Stimulated activated CD4-positive, alpha-beta T cell treated with anti-CD3 and anti-CD28 coated beads, Interleukin-1b, Interleukin-23, amount 100 ng/mL, for 1 hour (primary cell): ENCODE measurements around the gene TRANK1.

Source experiments
- DNase-seq, 2 donors: peaks; one replicate each; pipeline ENCODE4 v3.0.0-alpha.2; 2020; ENCODE audit warnings: low read depth in 2 of 2

The TRANK1 gene

DNA sequence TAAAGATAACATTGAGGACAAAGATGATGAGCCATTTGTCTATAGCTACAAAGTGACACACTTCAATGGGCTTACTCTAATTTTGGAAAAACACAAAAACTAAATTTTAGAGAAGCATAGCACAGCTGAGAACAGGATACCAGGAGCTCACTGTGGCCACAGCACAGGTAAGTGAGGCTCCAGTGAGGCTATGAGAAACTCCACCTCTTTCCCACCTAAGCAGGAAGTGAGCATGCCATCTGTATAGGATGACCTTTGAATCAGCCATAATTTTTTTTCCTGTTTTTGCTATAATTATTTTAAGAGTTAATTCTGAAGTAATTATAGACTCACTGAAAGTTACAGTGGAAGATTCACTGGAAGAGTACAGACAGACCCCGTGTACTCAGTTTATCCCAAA is 98.4 kb downstream of the TRANK1 start:
- DNase-seq = no peak

DNA sequence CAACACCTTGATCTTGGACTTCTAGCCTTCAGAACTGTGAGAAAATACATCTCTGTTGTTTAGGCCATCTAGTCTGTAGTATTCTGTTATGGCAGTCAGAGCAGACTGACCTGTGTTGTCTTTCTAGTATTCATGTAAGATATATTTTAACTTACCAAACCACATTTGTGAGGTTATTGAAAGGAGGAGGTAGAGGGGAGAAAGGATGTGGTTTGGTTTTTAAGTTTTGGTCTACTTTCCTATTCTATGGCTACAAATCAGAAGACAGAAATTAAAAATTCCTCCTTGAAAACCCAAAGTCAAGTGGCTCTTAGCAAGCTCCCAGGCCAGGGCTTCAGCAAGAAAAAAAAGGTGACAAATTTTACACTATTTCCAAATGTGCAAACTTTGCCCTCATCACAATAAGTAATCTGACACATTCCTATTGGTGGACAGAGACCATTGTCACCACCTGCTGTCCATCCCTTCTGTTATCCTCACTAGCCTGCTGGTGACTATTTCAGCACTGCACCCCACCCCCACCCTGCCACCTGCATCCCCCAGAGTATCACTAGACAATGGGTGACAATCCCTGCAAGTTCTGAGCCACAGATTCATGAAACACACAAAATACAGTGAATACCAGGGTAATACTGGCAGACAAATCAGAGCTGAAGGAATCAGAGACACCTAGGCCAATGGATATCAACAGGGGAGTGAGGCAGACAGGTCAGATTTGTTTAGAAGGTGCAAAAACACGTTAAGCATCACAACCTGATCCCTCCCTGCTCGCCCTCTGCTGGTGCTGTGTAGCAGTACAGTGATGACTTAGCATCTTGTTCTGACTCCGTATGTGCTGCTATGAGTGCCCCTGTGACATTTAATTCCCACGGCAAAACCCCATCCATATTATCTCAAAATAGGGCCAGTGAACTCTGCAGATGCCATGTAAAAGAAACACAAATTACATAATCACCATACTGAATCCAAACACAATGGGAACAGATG is 101.5 kb downstream of the TRANK1 start:
- peak in 1 of 2 donors; percentile 22 for DNase-seq

DNA sequence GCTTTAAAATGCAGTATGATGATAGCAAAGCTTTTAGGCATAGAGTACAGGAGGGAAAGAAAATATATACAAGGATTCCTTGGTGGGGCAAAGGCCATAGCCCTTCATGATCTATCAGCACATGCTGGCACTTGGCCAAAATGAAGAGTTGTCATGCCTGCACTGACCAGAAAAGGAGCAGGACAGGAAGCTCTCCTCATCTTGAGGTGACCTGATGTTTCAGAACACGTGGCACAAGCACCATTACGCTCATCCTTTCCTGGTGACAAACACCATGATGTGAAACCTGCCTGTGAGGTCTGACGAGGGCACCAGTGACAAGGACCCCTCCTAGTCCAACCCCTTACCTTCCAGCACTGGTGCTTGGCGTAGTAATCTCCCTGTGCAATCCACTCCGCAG is 102.6 kb downstream of the TRANK1 start:
- no peak for DNase-seq

DNA sequence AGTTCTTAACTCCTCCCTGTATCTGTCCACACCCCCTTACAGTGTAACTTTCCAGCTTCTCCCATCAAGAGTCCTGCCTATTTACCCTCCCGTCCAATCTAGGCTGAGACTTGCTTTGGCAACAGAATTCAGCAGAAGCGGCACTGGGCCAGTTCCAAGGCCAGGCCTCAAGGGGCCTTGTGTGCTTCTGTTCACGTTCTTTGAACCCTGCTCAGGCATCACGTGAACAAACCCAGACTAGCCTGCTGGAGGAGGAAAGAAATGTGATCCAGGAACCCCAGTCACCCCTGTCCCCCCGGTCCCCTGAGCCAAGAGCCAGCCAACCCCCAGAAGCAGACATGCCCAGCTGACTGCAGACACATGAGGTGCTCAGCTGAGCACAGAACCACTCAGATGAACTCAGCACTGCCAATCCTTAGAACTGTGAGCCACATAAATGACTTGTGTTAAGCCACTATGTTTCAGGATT is 104.4 kb downstream of the TRANK1 start:
- no peak for DNase-seq

DNA sequence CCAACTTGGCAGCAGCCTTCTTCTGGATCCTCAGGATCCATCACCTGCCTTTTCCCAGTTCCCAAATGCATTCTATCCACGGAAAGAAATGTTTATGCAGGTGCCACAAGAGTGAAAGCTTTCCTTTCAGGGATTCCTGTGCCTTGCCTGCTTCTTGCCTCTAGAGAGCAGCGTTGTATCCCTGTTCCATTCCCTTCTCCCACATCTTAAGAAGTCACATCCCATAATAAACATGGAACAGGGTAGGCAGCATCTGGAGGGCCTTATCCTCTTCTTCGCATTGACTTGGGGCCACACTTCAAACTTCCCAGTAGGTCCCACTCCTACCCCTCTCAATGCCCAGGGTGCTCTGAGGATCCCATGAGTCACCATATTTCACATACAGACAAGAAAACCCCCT is 107.8 kb downstream of the TRANK1 start:
- DNase-seq = no peak

DNA sequence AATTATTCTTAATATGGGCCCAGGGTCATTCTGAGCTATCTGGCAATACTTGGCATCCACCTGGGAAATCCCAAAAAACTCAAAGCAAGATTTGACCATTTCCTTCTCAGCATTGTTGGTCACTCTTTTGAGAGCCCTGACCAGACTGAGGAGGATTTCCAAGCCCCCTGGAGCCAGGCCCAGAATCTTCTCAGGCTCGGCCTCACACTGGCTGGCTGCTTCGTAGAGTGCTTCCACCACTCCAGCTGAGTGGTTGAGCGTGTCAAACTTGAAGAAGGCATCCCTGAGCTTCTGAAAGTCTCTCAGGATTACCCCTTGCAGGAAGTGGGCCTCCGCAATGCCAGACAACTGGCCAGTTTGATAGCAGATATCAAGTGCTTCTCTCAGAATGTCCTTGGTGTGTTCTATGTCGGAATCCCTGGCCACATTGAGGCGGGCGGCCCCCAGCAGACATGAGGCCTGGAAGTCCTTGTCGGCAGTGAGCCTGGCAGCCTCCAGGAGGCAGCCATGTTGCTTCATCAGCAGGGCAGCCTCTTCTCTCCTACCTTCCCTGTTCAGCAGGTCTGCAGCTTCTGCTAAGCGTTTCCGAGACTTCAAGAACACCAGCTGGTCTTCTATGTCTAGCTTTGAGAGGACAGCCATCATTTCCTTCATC is 111.6 kb downstream of the TRANK1 start:
- DNase-seq = no peak

DNA sequence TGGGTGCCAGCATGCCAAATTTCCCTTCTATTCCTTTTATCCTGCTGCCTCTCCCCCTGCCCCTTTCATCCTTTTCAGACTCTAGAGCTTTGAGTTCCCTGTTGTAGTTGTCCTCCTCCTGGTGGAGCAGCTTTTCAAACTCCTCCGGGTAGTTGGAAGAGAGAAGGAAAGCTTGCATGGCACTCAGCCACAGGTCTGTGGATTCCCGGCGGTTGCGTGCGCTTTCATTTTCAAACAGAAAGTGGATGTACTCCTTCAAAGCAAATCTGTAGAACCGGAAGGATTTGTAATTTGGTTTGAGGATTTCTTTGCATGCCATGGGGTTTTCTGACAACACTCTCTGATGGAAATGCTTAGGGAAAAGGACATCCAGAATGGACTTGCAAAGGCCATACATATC is 112.4 kb downstream of the TRANK1 start:
- DNase-seq = no peak

DNA sequence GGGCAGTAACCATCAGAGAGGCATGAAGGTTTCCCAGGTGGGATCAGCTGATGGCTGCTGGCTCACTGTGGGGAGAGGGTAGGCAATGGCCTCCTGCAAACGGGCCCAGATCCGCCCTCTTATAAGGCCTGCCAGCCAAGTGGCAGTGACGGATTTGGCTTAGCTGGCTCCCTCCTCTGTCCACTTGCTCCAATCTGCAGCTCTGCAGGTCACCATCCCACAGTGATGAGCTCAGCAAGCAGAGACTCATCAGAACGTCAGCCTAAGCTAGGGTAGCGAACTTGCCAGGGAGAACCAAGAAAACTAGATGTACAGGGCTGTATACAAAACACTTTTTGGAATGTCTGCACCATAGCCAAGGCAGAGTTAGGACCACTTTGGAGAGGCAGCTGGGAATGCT is 117.7 kb downstream of the TRANK1 start:
- DNase-seq = no peak

DNA sequence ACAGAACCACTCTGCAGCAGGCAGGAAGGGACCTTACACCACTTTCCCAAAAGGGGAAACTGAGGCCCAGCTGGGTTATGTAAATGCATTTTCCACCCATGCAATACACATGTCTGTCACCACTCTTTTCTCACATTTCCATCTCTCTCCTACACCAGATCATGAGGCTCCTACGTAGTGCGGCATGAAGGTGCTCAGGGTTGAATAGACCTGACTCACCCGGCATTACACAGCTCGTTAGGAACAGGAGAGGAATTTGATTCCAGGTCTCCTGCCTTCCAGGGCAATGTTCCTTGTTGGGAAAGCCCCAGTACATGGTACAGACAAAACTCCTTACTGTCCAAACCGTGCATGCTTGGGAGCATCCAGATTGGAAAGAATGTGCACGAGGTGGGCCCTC is 118.6 kb downstream of the TRANK1 start:
- DNase-seq = no peak

DNA sequence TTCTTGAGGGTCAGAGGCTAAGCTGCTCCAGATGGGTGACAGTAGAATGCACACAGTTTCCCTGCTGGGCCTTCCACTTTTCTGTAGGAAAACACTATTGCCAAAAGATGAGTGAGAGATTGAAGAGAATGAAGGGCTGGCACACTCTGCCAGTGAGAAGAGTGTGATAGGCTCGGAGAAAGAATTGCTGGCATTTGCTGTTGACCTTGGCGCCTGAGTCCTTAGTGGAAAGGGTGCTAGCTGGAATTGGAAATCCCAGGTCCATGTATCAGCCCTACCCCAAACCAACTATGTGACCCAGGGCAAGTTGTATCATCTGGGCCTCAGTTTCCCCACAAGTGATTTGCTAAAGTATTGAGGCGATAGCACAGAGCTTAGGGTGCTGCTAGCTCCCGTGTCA is 120.4 kb downstream of the TRANK1 start:
- DNase-seq = no peak

DNA sequence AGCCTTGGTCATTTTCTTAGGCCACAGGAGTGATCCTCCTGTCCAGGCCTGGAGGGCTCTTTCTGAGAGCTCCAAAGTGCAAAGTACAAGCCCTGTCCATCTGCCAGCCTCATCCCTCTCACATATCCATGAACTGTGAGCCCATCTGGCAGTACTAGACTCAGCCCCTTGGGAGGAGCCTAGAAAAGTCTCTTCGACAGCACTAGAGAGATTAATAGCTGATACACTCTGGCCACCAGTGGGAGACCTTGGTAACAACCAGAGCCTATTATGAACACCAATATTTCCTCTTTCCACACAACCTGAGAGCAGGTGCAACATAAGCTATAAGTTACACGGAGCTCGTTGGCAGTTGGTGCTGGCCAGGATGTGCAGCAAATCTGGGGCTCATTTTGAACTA is 121.0 kb downstream of the TRANK1 start:
- DNase-seq = no peak

DNA sequence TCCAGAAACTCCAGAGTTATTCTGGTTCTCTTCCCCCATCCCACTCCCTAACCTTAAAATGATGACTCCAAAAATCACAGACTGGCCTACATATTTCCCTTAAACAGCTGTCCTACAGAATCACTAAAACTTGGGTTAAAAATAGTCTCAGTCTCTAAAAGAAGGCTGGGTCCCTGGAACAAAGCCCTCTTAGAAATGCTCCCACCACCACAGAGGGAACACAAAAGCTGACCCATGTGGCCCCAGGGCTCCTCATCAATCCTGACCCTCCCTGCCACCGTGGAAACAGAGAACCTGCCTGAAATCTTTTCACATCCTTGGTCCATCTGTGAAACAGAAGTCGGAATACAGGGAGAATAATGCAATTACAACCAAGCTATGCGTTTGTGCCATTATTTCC is 124.8 kb downstream of the TRANK1 start:
- no peak for DNase-seq

DNA sequence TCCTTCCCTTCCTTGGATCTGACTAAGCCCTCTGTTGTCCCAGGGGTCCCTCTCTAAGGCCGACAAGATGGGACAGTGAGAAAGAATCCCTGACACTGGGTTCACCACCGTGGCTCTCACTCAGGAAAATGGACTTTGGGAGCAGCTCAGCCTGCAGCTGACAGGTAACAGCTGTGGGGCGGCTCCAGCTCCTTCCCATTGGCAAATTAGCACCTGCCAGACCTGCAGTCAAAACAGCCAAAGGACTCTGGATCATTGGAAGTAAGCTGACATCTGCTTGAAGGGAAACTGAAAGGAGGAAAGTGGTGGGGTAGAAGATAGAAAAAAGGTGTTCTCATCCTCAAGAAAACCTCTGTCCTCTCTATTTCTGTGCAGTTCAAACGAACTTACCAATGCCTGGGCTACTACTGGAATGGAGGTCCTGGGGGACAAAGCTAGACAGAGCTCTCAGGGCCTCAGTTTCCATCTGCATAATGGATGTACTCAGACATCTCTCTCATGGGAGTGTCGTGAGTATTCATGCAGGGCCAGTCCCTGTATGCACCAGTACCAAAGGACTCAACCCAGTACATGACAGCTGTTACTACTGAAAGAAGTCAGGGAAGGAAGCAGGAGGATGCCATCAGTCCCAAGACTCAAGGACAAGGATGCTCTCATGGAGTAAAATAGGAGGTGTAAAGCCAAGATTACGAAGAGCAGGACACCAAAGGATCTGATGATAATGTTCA is 126.9 kb downstream of the TRANK1 start:
- DNase-seq = no peak

DNA sequence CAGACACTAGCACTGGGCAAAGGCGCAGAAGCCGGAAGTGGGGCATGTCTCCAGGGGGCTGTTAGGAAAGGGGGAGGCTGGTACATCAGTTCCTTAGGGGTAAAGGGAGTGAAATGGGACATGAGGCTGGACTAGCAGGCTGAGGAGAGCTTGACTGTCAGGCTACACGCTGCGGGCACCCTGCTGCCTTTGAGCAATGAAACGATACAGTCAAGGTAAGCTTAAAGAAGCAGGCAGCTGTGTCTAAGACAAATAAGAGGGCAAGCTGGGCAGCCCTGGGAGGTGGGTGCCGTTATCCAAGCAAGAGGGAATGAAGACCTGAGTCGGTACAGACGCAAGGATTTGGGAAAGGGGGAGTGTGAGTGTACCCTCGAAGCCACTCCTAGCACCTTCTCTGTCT is 129.5 kb downstream of the TRANK1 start:
- no peak for DNase-seq

DNA sequence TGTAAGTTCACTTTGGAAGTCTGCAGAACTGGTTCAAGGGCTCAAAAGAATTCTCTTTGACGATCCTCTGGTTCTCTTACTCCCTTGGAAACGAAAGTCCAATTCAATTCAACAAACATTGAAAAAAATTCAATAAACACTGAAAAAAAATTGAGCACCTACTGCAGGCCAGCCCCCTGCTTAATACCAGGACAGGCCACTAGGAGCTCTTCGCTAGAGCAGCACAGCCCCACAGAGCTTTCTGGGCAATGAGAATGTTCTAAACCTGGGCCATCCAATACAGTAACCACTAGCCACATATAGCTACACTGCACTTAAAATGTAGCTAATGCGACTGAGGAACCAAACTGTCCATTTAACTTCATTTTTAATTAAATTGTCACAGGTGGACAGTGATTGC is 130.1 kb downstream of the TRANK1 start:
- no peak for DNase-seq

DNA sequence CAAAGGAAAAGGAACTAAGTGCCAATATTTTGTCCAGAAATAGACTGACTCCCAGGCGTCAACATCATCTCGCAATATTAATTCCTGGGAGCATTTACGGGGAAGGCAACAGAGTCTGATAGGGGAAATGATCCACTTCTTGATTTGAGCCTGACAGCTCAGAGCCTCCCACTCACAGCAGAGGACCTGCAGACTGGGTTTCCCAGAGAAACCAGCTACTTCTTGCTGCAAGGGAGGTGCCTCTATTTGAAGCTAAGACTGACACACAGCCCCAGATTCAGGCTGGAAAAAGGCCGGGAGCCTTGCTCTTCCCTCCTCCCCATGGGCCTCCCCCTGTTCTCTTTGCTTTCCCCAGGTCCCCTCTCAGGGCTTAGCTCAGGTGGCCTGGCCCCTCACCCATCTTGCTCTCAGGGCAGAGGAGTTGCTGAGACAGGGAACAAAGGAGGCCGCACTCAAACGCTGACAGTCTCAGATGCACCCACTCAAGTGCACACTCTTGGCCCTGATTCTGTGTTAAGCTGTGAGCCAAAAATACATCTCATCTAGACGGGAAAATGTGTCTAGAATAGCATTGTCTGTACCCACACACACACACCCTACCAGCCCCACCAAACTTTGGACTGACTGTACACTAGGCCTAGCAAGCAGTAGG is 130.7 kb downstream of the TRANK1 start:
- DNase-seq = no peak

DNA sequence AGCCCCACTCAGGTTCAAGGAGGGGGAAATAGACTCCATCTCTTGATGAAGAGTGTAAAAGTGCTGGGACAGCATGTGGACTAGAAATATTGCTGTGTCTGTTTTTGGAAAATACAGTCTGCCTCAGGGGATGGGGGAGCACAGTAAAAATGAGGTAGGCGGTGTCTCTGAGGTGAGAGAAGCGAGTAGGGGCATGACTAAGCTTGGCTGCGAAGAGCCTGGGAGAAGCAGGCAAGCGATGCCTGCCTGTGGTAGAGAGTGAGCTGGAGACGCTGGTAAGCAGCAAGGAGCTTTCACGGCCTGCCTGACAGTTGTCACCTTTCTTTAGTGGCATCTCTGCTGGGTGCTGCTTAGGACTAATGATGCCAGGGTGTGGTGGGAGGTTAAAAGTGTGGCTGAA is 131.5 kb downstream of the TRANK1 start:
- no peak for DNase-seq

DNA sequence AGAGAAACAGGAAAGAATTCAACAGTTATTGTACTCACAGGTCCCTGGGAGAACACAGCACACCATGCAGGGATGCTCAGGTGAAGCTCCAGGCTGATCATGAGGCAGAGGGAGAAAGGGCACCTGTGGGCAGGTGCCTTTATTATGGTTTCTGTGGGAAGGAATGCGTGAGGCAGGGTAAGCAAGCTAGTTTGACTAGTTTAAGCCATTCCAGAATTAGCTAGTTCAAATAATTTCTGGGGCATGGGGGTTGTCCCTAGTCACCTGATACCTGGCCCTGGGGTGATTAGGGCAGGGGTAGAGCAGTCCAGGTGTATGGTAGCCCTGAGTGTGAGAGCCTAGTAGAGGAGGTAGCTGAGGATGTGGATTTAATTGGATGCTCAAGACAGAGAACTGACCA is 132.6 kb downstream of the TRANK1 start:
- DNase-seq = no peak

DNA sequence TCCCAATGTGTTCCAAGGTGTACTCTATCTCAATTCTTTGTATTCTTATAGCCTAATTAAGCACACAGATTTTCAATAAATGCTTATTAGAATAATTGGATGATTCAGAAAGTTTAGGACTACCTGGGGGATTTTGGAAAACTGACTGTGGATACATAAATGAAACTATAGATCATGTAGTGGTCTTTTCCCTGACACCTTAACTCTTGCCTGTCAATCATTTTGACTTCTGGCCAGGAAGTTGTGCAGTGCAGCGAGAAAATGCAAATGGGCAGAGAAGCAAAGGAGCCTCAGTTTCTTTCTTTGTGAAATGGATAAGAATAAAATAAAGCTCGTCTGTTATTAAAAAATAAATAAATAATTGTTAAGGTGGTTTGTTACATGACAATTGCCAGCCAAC is 133.1 kb downstream of the TRANK1 start:
- DNase-seq = no peak

DNA sequence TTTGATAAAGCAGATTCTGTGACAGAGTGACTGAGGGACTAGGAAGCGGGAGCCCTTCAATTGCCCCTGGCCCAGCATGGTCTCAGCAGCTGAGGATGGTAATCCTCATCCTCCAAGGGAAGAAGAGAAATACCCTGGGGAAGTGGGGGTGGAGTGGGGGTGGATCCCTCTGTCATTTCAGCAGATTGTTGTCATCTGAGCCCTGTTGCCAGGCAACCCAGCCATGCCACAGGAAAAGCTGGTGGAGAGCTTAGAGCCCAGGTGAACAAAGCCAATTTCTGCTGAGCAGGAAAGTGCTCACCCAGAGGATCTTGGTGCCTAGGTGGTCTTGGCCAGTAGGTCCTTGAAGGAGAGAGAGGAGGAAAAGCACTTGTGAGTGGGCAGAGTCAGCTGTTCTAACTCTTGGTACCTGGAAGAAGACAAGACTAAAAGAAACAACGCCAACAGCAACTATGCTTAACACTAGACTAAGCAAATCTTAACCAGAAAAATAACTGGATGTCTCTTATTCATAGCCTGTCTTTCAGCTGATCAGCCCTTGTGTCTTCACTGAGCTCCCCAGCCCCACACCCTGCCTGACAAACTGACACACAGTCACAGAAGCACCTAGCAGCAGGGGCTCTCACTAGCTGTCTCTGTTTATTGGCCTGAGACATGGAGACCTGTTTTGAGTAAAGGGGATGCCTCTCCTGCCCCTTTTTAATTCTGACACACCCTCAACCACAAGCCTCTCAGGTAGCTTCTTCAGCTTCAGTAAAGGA is 140.4 kb downstream of the TRANK1 start:
- DNase-seq = no peak

DNA sequence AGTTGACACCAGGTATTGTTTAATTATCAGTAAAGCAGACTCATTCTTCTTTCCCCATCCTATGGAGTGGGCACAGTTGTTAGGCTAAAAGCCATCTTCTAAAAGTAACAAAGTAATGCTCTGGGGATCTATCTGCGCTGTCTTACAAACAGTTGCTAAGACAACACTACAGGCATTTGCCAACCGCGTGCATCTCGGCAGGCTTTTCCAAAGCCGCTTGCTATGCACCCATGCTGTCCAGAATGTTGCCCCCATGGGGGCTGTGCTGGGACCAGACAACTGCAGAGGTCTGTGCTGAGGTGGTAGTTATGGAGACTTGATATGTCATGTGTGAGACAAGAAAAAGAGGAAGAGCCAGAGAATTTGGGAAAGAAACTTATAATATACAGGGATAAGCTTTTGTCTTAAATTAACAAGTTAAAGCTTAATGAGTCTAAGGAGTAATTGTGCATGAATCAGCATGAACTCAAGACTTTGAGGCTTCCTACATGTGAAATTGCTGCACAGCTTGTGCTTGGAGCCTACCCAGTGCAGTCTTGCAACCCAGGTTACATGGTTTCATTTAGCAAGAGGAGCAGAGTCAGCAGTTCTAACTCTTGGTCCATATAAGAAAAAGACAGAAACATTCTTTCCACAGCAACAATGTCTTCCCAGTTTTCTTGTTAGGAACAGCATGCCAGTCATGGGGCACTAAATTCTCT is 141.6 kb downstream of the TRANK1 start:
- DNase-seq = no peak
